Lung (tissue), 12 donors: Measurements from ENCODE around the gene NMT2. TPM values are rescaled to one million over a fixed set of nuclear protein-coding genes. Genes with fewer than 3 reads are reported as not detected.
A peak's percentile ranks its signal among the peaks of the same experiment; 100 is the strongest.

ENCODE experiments used
- ATAC-seq: fragments of 200-7000 bp; cut with Tn5 transposase; one replicate; pipeline ENCODE4 v1.9.1; 2020; ENCODE audit warnings: moderate number of reproducible peaks; ENCODE audit not compliant: insufficient read depth, low FRiP score
- DNase-seq, 3 donors: peaks; one replicate each; pipeline ENCODE4 v3.0.0-alpha.2; 2013 to 2017
- H3K27ac ChIP-seq, 2 donors: one replicate each; pipeline ENCODE4 v1.5.1; 2013; ENCODE audit warnings: mild to moderate bottlenecking in 2 of 2, moderate library complexity in 2 of 2, control low read depth in 1 of 2, inconsistent platforms in 1 of 2, low read depth in 1 of 2, low read length in 1 of 2
- H3K27me3 ChIP-seq, 3 donors: one replicate each; pipeline ENCODE4 v1.5.1; 2013; ENCODE audit warnings: low read length in 2 of 3; ENCODE audit not compliant: control insufficient read depth in 3 of 3, insufficient read depth in 3 of 3
- H3K36me3 ChIP-seq, 4 donors: one replicate each; pipeline ENCODE4 v1.5.1; 2013; ENCODE audit warnings: low read length in 4 of 4, mild to moderate bottlenecking in 1 of 4, moderate library complexity in 1 of 4; ENCODE audit not compliant: control insufficient read depth in 4 of 4, insufficient read depth in 4 of 4
- H3K4me1 ChIP-seq, 5 donors: one replicate each; pipeline ENCODE4 v1.5.1; 2013; ENCODE audit warnings: low read length in 5 of 5, mild to moderate bottlenecking in 2 of 5, moderate library complexity in 1 of 5; ENCODE audit not compliant: control insufficient read depth in 5 of 5, insufficient read depth in 5 of 5
- H3K4me3 ChIP-seq: one replicate; pipeline ENCODE4 v1.5.1; 2013; ENCODE audit warnings: mild to moderate bottlenecking, control low read depth, moderate library complexity
- H3K9ac ChIP-seq, 2 donors: one replicate each; pipeline ENCODE4 v1.5.1; 2013; ENCODE audit warnings: low read length in 2 of 2, control low read depth in 1 of 2; ENCODE audit not compliant: insufficient read depth in 1 of 2
- H3K9me3 ChIP-seq, 4 donors: one replicate each; pipeline ENCODE4 v1.5.1; 2013; ENCODE audit warnings: low read length in 3 of 4, mild to moderate bottlenecking in 1 of 4, moderate library complexity in 1 of 4; ENCODE audit not compliant: control insufficient read depth in 4 of 4, insufficient read depth in 3 of 4
- WGBS, 2 donors: extraction: QIAGEN DNeasy Blood & Tissue Kit; methylation state at CpG; one replicate each; pipeline ENCODE4 v1.1.7; 2013; 5-methylcytosine and 5-hydroxymethylcytosine counted together
- polyA plus RNA-seq, 2 donors: library from polyadenylated mRNA; stranded (reverse); fragments of 200-250 nt; gene quantifications; one replicate each; pipeline ENCODE4 v1.2.1, GENCODE V29; 2013
- total RNA-seq, 2 donors: library from RNA; depleted of rRNA in 1 of 2; stranded (reverse); fragments of >200 nt in 1 of 2; gene quantifications; one replicate each; pipeline ENCODE4 v1.2.1, GENCODE V29; 2014 to 2021
- TF ChIP-seq, protein P1 (sequence below): IDR thresholded peaks from 2 replicates; pipeline ENCODE4 v1.5.1; 2012; ENCODE audit warnings: mild to moderate bottlenecking; ENCODE audit errors: control extremely low read depth, extremely low read depth
- donor health status: control.
- donor health status: control.
- donor health status: Bipolar disorder and iron deficiency.
- donor health status: healthy.
- donor health status: DM: yes; HTN: yes; CAD: no.

NMT2 gene
- total and polyA plus RNA-seq, 4 donors, result 3.5 to 20.0 (median 6.4) TPM

GRCh38 chr10:15172306-15172840 lies 3.9 kb upstream of the NMT2 start:
- Histone ChIP-seq H3K4me3 (no peak overlapping the region), H3K4me1 (peaks cover 0 to 20% (median 16%) of the 10 kb centered on the region in 5 donors), H3K27ac (no peak overlapping the region), H3K36me3 (no peaks in the 10 kb centered on the region), H3K9ac (no peak overlapping the region), H3K9me3 (no peaks in the 10 kb centered on the region), H3K27me3 (no peaks in the 10 kb centered on the region)
- no peak for DNase-seq
- TF ChIP-seq, protein P1, sequence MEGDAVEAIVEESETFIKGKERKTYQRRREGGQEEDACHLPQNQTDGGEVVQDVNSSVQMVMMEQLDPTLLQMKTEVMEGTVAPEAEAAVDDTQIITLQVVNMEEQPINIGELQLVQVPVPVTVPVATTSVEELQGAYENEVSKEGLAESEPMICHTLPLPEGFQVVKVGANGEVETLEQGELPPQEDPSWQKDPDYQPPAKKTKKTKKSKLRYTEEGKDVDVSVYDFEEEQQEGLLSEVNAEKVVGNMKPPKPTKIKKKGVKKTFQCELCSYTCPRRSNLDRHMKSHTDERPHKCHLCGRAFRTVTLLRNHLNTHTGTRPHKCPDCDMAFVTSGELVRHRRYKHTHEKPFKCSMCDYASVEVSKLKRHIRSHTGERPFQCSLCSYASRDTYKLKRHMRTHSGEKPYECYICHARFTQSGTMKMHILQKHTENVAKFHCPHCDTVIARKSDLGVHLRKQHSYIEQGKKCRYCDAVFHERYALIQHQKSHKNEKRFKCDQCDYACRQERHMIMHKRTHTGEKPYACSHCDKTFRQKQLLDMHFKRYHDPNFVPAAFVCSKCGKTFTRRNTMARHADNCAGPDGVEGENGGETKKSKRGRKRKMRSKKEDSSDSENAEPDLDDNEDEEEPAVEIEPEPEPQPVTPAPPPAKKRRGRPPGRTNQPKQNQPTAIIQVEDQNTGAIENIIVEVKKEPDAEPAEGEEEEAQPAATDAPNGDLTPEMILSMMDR, result no peak
- WGBS, 2 donors, result 89 to 95% methylated on average over 7 of the region's 7 CpGs
- no peak for ATAC-seq

GRCh38 chr10:15169555-15170401 lies 1.3 kb upstream of the NMT2 start:
- DNase-seq (peak in 2 of 3 donors; percentile 61 to 70), ATAC-seq (no peak)
- 22 to 33% methylated on average over 16 of the region's 16 CpGs for WGBS, 2 donors
- H3K4me1 ChIP-seq, result peaks cover 3 to 34% (median 18%) of the 10 kb centered on the region in 5 donors
- H3K9ac ChIP-seq, result no peak overlapping the region
- peak overlapping the region; percentile 17 to 36 for H3K27ac ChIP-seq
- no peak overlapping the region for H3K4me3 ChIP-seq
- H3K27me3 ChIP-seq, result no peaks in the 10 kb centered on the region
- H3K9me3 ChIP-seq, result no peaks in the 10 kb centered on the region
- H3K36me3 ChIP-seq, result no peaks in the 10 kb centered on the region
- TF ChIP-seq, protein P1, result no peak

DNA sequence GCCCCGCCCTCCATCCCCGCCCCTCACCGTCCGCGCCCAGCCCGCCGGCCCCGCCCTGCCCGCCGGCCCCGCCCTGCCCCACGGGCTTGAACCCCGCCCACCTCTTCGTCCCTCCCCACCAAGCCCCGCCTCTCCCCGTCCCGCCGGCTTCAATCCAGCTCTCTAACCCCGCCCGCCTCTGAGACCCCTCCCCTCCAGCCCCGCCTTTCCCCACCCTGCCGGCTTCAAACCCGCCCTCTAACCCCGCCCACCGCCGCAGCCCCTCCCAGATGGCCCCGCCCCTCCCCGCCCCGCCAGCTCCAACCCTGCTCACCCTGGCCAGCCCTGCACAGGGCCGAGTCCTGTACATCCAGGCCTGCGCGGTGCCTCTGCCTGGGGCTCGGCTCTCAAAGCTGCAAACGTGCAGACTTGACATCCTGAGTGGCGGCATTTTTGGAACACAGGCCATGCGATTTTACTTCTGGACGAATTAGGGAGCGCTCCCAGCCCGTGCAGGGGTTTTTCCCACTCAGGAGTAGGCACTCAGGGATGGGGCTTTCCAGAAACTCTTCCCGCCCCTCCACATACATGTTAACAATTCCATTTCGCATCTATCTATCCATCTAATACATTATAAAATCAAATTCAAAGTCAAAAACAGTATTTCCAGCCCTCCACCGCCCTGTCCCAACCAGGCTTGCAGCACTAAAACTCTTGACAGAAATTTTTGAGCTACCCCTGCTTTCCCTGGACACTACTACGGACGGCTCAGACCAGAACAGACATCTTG lies 477 bp upstream of the NMT2 start:
- Histone ChIP-seq H3K27ac (peak overlapping the region; percentile 36 to 60), H3K27me3 (no peaks in the 10 kb centered on the region), H3K4me3 (no peak overlapping the region), H3K4me1 (peaks cover 3 to 34% (median 18%) of the 10 kb centered on the region in 5 donors), H3K36me3 (no peaks in the 10 kb centered on the region), H3K9ac (no peak overlapping the region), H3K9me3 (no peaks in the 10 kb centered on the region)
- 12 to 17% methylated on average over 35 to 42 of the region's 44 CpGs for WGBS, 2 donors
- DNase-seq (peak; percentile 97 to 99 (median 98)), ATAC-seq (peak; percentile 92)
- TF ChIP-seq, protein P1, result no peak
